ENCODE measurements around the gene GFPT1.

GRCh38 chr2:69383176-69383812 lies 3.7 kb downstream of the GFPT1 start:
- no peak for TF ChIP-seq POLR2AphosphoS5 (IDR thresholded peaks at IDR 0.05)
- TF ChIP-seq CTCF (IDR thresholded peaks at IDR 0.05), result no peak
- no peak for TF ChIP-seq POLR2A (IDR thresholded peaks at IDR 0.05)
